Stimulated activated CD8-positive, alpha-beta memory T cell treated with anti-CD3 and anti-CD28 coated beads, Interleukin-4, amount 100 ng/mL, for 48 hours (primary cell): ENCODE results near the gene ZNF780B.

Experiments
- DNase-seq: peaks from one replicate; pipeline ENCODE4 v3.0.0-alpha.2; 2020

ZNF780B gene

DNA sequence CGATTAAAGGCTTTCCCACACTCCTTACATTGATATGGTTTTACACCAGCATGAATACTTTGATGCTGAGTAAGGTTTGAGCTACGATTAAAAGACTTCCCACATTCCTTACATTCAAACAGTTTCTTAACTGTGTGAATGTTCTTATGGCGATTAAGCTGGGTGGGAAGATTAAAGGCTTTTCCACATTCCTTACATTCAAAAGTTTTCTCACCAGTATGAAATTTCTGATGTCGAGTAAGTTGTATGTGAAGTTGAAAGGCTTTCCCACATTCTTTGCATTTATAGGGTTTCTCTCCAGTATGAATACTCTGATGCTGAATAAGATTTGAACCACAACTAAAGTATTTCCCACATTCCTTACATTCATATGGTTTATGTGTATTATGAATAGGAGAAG, 20.0 kb downstream of the ZNF780B start:
- DNase-seq = no peak

DNA sequence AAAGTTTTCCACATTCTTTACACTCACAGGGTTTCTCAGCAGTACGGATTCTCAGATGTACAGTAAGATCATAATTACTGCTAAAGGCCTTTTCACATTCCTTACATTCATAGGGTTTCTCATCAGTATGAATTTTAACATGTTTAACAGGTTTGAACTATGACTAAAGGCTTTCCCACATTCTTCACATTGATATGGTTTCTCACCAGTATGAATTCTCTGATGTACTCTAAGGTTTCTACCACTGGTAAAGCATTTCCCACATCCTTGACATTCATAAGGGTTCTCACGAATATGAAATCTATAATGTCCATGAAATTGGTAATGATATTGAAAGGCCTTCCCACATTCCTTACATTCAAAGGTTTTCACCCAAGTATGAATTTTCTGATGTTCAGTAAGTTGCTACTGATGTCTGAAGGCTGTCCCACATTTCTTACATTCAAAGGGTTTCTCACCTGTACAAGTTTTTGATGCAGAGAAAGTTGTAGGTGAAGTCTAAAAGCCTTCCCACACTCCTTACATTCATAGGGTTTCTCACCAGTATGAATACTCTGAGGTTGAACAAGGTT, 22.0 kb downstream of the ZNF780B start:
- DNase-seq = no peak

DNA sequence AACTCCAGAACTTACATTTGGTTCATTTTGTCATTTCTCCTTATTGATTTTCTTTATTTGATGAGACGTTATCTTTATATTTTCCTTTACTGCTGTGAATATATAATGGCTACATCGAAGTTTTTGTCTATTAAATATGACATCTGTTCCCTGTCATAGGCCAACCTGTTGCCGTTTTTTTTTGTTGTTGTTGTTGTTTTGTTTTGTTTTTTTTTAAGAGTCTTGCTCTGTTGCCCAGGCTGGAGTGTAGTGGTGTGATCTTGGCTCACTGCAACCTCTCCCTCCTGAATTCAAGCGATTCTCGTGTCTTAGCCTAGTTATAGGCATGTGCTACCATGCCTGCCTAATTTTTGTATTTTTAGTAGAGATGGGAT, 29.4 kb downstream of the ZNF780B start:
- DNase-seq = no peak

DNA sequence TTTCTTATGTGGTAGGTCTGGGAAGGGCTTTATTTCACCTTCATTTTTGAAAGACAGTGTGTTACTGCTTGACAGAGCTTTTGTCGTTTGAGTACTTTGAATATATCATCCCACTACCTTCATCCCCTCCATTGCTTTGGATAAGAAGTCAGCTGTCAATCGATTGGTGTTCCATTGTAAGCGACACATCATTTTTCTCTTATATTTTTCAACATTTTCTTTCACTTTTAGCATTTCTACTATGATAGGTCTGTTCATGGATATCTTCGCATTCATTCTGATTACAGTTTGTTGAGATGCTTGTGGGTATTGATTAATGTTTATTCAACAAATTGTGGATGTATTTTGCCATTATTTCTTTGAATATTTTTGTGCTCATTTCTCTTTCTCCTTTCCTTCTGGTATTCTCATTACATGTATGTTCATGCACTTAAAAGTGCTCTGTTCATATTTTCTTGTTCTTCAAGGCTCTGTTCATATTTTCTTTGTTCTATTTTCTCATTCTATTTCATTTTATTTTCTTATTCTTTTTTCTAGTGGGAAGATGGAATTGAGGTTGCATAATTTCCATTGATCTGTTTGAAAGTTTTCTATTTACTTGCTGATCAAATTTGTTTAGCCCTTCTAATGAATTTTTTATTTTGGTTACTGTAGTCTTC, 30.0 kb downstream of the ZNF780B start:
- DNase-seq = no peak

DNA sequence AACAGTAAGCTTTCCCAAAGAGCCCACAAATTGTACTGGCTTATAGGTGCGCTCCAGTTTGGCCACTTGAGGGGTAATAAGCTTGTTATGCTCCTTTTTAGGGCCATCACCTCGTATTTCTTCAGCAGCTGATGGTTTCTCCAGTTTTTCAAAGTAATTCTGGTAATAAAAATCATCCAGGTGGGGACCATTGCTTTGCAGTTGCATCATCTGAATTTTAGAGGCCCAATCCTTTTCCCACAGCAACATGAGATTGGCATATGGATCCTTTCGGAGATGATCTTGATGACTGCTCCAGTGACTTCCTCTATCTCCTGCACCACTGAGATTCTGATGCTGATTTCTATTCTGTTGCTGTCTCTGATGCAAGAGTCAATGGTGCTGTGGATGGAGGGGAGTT, 32.1 kb downstream of the ZNF780B start:
- no peak for DNase-seq

DNA sequence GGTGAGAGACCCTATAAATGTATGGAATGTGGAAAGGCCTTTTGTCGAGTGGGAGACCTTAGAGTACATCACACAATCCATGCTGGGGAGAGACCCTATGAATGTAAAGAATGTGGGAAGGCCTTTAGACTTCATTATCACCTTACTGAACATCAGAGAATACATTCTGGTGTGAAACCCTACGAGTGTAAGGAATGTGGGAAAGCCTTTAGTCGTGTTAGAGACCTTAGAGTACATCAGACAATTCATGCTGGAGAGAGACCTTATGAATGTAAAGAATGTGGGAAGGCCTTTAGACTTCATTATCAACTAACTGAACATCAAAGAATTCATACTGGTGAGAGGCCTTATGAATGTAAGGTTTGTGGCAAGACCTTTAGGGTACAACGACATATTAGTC, 42.0 kb downstream of the ZNF780B start:
- no peak for DNase-seq

DNA sequence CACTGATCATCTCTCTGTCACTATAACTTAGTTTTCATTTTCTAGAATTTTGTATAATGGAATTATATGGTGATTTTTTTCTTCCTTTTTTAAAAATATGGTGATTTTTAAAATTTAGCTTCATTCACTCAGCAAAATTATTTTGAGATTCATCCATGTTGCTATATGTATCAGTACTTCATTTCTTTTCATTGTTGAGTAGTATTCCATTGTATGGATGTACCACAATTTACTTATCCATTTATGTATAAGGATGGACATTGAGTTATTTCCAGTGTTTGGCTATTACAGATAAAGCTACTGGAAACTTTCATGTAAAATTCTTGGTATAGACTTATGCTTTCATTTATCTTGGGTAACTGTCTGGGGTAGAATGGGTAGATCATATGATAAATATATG, 46.4 kb downstream of the ZNF780B start:
- no peak for DNase-seq

DNA sequence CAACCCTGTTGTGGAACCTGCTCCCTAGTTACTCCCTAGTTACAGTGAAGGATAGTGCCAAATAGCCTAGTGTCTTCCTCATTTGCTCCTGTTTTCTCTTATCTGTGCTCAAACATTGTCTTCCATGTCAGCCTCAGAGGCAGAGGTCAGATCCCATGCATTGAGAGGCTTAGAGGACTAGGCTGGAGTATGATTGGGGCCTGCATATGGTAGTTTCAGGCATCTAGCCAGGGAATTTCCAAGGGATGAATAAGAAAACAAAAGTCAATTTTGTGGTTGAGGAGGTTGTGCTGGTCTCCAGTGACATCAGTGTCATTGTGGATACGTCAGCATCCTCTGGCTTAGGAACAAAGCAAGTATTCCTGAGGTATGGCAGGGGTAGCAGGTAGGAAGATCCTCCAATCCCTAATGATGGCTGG, 49.7 kb downstream of the ZNF780B start:
- no peak for DNase-seq

DNA sequence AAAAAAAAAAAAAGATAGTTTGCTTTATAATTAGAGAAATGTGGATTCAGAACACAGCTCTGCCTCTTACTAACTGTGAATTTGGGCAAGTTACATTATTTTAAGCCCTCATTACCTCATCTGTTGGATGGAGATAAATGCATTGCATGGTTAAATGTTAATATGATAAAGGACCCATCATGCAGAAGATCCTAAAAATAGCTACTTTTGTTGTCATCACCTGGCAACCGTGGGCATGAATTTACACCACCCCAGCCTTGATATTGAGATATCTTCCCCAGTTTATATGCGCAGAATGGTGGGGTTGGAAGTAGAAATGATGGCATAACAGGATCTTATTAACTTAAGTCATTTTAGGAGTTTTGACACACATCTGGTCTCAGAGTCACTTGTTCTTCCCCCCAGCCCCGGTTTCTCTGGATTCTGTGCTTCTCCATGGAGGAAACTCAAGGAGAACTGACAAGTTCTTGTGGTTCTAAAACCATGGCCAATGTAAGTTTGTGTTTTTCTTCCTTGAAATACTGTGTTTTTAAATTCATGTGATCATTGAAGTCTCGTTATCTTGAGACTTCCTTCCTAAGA, 50.2 kb downstream of the ZNF780B start:
- DNase-seq = no peak

DNA sequence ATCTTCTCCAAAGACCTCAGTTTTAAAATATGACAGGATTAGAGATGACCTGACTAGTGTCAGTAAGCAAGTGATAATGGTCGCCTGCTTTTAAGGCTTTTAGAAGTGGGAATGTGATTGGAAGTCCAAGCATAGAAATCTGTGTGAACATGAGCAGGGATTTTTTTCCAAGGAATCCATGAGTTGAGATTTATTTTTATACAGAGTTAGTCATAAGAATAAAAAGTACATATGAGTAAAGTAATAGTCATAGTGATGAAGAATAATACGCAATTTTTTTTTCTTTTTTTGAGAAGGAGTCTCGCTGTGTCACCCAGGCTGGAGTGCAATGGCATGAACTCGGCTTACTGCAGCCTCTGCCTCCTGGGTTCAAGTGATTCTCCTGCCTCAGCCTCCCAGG, 57.5 kb downstream of the ZNF780B start:
- no peak for DNase-seq

DNA sequence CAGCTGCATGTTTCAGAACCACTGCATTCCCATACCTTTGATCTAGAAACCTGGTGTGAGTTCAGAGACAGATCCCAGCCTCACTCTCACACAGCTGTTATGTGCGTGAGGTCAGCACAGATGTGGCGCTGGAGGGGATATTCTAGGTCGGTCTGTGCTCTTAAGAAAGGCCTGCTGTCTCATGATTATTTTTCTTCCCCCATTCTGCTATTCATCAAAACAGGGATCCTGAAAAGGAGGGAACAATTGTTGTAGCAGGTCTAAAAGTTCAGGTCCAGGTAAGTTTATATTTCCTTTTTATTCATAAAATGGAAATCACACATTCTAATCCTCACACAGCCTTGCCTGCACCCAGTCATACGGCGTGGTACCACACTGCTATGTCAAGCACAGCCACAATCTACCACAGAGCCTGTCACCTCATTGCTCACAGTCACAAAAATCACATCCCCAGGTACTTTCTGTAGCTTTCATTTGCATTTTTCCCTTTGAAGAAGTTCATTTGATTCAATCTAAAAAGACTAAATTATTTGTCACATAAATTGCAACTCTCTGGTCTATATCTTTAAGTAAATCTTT, 58.3 kb downstream of the ZNF780B start:
- DNase-seq = no peak

DNA sequence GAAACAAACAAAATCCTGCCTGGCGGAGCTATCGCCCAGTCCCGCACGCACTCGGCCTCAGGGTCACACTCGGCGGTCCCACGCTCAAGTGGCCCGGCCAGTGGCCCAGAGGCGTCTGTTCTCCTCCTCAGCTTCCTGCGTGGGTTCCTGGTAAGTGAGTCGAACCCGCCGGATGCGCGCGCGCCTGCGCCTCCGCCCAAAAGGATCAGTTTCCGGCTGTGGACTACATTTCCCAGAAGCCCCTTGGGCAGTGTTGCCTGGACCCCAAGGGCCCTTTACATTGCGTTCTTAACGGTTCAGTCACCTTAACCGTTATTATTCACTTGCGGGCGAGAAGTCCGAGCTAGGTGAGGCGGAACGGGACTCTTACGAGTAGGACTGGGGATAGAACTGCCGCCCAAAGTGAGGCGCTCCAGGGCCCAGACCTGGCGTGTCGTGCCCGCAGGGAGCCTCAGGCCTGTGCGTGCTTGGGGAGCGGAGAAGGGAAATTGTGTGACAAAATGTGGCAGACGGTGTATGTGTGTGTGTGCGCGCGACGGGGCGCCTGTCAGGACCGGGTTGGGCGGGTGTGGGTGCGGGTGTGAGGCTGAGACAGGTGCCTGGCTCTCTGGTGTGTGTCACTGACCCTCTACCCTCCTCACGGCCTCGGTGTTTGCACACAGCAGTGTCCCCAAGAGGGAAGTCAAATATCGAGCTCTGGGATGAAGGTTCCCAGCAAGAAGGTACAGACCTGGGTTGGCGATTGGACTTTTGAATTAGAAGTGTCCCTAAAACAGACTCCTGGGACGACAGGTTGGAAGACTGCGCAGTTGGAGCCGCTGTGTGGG, 59.0 kb downstream of the ZNF780B start, which contains the start of gene ZNF546:
TSS of gene ZNF546 (plus strand) at position 250 of the 827 bp plus-strand sequence. CDS start 1,267 bp downstream, outside the sequence.
- DNase-seq = peak; percentile 94

DNA sequence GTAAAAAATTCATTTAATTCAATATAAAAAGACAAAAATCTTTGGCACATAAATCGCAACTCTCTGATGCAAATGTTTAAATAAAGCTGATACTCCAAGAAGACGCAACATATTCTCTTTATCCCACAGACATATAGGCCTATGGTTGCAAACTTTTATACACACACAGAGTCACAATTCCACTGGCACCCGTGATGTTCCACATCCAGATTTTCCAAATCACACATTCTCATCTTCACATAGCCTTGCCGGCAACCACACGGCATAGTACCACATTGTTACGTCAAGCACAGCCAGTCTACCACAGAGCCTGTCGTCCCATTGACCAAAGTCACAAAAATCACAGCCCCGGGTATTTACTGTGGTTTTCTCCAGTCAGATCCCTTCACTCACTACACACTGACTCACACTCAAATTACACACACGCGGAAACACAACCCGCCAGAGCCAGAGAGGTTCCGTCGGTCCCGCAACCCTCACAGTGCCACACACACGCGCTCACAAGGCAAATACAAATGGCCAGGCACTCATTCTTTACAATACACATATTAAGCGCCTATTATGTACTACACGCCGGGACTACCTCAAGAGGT, 59.7 kb downstream of the ZNF780B start:
- peak; percentile 64 for DNase-seq

DNA sequence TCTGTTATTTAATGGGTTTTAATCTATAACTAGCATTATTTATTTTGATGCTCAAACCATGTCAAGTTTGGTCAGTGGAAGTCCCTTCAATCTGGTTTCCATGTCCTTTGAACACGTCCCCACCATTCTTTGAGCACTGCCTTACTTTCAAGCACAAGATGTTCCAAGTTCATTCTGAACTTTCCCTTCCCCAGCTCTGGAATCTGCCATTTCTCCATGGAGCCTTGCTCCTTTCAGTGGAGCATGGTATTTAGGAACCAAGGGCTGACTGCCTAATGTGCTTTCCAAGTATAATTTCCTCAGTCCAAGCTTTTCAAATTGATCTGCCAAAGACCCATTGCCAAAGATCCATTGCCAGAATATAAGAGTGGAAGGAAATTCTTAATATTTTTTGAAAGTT, 60.2 kb downstream of the ZNF780B start:
- no peak for DNase-seq

DNA sequence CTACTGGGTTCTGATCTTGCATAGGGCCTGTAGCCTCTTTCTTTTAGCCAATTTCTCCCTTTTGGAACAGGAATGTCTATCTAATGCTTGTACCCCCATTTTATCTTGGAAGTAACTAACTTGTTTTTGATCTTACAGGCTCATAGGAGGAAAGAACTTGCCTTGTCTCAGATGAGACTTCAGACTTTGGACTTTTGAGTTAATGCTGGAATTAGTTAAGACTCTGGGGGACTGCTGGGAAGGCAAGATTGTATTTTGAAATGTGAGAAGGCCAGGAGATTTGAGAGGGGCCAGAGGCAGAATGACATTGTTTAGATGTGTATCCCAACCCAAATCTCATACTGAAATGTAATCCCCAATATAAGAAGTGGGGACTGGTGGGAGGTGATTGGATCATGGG, 61.7 kb downstream of the ZNF780B start:
- no peak for DNase-seq

DNA sequence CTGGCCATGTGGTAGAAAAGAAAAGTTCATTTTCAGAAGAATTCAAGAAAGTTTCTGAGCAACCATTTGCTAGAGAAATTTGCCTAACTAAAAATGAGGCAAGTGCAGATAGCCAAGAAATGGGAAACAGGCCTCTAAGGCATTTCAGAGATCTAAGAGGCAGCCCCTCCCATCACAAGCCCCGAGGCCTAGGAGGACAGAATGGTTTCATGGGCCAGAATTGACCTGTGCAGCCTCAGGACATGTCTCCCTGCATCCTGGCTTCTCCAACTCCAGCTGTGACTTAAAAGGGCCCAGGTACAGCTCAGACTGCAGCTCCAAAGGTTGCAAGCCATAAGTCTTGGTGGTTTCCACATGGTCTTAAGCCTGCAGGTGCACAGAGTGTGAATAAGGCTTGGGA, 62.4 kb downstream of the ZNF780B start:
- no peak for DNase-seq

DNA sequence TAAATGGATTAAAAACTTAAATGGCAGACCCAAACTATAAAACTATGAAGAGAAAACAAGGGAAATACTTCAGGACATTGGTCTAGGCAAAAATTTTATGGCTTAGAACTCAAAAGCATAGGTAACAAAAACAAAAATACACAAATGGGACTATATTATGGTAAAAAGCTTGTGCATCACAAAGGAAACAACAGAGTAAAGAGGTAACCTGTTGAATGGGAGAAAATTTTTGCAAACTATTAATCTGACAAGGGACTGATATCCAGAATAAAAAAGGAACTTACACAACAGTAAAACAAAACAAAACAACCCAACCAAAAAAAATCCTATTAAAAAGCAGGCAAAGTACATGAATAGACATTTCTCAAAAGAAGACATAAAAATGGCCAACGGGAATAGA, 68.4 kb downstream of the ZNF780B start:
- no peak for DNase-seq

DNA sequence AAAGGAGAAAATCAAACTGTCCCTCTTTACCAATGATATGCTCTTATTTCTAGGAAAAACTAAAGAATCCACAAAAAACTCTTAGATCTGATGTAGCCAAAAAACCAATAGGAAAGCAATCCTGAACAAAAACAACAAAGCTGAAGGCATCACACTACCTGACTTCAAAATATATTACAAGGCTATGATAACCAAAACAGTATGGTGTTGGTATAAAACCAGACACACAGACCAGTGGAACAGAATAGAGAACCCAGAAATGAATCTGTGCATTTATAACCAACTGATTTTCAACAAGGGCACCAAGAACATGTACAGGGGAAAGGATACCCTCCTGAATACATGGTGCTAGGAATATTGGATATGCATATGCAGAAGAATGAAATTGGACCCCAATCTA, 68.9 kb downstream of the ZNF780B start:
- no peak for DNase-seq

DNA sequence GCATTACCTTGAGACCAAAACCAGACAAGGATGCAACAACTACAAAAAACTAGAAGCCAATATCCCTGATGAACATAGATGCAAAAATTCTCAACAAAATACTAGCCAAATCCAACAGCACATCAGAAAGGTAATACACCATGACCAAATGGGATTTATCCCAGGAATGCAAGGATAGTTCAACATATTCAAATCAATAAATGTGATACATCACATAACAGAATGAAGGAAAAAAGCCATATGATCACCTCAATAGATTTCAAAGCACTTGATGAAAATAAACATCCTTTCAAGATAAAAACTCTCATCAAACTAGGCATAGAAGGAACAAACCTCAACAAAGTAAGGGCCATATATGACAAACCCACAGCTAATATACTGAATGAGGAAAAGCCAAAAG, 69.4 kb downstream of the ZNF780B start:
- DNase-seq = no peak

DNA sequence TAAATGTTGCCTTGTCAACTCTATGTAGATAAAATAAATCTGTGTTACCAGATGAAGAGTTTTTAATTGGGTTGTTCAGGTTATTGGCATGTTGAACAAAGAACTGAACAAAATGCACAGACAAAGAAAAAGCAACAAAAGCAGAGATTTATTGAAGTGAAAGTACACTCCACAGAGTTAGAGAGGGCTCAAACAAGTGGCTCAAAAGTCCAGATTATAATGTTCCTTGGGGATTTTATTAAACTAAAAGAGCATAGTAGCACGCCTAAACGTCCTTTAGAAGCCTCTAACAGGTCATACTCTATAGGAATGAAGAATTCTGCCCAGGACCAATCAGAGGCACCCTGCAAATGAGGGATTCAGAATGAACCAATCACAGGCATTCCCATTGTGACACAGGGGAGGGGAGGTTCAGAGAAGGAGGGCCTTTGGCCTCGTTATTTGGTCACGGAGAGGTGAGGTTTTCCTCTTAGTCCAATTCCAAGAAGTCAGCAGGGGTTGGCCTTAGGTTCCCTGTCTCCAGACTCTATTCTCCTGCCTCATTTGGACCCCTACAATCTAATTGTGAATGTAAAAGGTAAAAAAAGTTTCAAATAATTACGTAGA, 72.2 kb downstream of the ZNF780B start:
- no peak for DNase-seq

DNA sequence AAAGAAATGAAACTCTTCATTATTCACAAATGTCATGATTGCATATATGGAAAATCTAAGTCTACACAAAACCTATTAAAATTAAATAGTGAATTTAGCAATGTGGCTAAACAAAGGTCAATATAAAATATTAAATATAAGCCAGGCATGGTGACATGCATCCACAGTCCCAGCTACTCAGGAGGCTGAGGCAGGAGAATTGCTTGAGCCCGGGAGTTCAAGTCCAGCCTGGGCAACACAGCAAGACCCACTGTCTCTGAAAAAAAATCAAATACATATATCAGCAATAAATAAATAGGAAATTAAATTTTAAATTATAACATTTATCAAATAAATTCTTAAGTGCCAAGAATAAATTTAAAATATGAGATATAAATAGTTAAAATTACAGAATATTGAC, 73.1 kb downstream of the ZNF780B start:
- no peak for DNase-seq
